ENCODE measurements around the gene SEC22C.

DNA sequence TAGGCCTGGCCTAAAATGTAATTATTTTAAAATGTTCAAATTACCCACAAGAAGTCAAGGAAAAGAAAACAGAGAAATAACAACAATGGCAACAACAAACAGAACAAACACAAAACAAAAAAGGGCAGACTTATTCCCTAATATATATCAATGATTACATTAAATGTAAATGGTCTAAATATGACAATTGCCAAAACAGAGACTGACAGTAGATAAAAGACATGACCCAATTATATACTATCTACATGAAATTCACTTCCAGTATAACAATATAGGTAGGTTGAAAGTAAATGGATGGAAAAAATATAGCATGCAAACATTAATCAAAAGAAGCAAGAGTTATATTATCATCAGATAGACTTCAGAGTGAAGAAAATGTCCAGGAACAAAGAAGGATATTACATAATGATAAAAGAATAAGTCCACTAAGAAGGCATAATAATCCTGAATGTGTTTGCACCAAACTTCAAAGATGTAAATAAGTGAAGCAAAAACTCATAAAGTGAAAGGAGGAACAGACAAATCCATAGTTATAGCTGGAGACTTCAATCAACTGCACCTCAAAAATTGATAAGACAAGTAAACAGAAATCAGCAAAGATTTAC, 6.5 kb downstream of the SEC22C start:
- TF ChIP-seq, protein P1, sequence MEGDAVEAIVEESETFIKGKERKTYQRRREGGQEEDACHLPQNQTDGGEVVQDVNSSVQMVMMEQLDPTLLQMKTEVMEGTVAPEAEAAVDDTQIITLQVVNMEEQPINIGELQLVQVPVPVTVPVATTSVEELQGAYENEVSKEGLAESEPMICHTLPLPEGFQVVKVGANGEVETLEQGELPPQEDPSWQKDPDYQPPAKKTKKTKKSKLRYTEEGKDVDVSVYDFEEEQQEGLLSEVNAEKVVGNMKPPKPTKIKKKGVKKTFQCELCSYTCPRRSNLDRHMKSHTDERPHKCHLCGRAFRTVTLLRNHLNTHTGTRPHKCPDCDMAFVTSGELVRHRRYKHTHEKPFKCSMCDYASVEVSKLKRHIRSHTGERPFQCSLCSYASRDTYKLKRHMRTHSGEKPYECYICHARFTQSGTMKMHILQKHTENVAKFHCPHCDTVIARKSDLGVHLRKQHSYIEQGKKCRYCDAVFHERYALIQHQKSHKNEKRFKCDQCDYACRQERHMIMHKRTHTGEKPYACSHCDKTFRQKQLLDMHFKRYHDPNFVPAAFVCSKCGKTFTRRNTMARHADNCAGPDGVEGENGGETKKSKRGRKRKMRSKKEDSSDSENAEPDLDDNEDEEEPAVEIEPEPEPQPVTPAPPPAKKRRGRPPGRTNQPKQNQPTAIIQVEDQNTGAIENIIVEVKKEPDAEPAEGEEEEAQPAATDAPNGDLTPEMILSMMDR (IDR thresholded peaks at IDR 0.05; ENCODE audit: low read depth, low read length) = no peak
- no peak for TF ChIP-seq EZH2phosphoT487 (IDR thresholded peaks at IDR 0.05; ENCODE audit: low read depth)
